Measurements from ENCODE around the gene NUP62. TPM values are rescaled to one million over a fixed set of nuclear protein-coding genes. Genes with fewer than 3 reads are reported as not detected.
"Not testable (repeated sequence)": the region's sequence is repeated elsewhere in the genome, so short reads cannot be mapped to it uniquely, and the experiment has no call there.

The NUP62 gene
- total and polyA plus RNA-seq, 4 donors = 14.2 to 19.8 (median 18.1) TPM

- TF ChIP-seq YY1 (IDR thresholded peaks at IDR 0.05) = no peak
- no peak for TF ChIP-seq HNF4A (conservative IDR thresholded peaks at IDR 0.05)
- TF ChIP-seq EGR1 (IDR thresholded peaks at IDR 0.05; ENCODE audit: low read depth in 2 of 2) = no peak
- no peak for TF ChIP-seq SP1 (IDR thresholded peaks at IDR 0.05)
- TF ChIP-seq TAF1 (conservative IDR thresholded peaks at IDR 0.05) = no peak
These were observed 20.7 kb upstream of the NUP62 start (continued) for GRCh38 chr19:49949742-49950589.

- H3K4me1 ChIP-seq (ENCODE audit: control insufficient read depth in 4 of 4, insufficient read depth in 4 of 4, low read length in 3 of 4) = peaks cover 0 to 4% (median 0%) of the 10 kb centered on the region in 4 donors
- no peak overlapping the region for H3K4me3 ChIP-seq (ENCODE audit: low read depth in 1 of 3, low read length in 3 of 3)
- no peaks in the 10 kb centered on the region for H3K9me3 ChIP-seq (ENCODE audit: control insufficient read depth in 4 of 4, low read length in 3 of 4)
- H3K27me3 ChIP-seq (ENCODE audit: control insufficient read depth in 4 of 4, insufficient read depth in 4 of 4, low read length in 3 of 4) = no peaks in the 10 kb centered on the region
- no peaks in the 10 kb centered on the region for H3K36me3 ChIP-seq (ENCODE audit: control insufficient read depth in 4 of 4, insufficient read depth in 3 of 4, low read depth in 1 of 4, low read length in 3 of 4)
- DNase-seq (ENCODE audit: low spot score) = no peak
- TF ChIP-seq ATF3 (IDR thresholded peaks at IDR 0.05) (no peak), HNF4A (conservative IDR thresholded peaks at IDR 0.05) (no peak), JUND (IDR thresholded peaks at IDR 0.05) (no peak), GABPA (IDR thresholded peaks at IDR 0.05 in 1 of 2, conservative IDR thresholded peaks at IDR 0.05 in 1 of 2) (no peak), FOXA1 (IDR thresholded peaks at IDR 0.05) (no peak), REST (IDR thresholded peaks at IDR 0.05) (no peak), ZBTB33 (IDR thresholded peaks at IDR 0.05) (no peak), YY1 (IDR thresholded peaks at IDR 0.05) (no peak), TAF1 (conservative IDR thresholded peaks at IDR 0.05) (no peak), FOXA2 (IDR thresholded peaks at IDR 0.05) (no peak), EGR1 (IDR thresholded peaks at IDR 0.05; ENCODE audit: low read depth in 2 of 2) (no peak), RAD21 (IDR thresholded peaks at IDR 0.05) (no peak), SP1 (IDR thresholded peaks at IDR 0.05) (no peak), MAX (IDR thresholded peaks at IDR 0.05) (no peak), RXRA (IDR thresholded peaks at IDR 0.05) (no peak), CTCF (IDR thresholded peaks at IDR 0.05; ENCODE audit: low read depth, low read length, missing input control) (no peak), HNF4G (IDR thresholded peaks at IDR 0.05) (no peak)
- H3K9ac ChIP-seq (ENCODE audit: low read depth in 1 of 2, low read length in 2 of 2) = no peak overlapping the region
- H3K27ac ChIP-seq (ENCODE audit: low read depth in 1 of 2, low read length in 2 of 2) = no peak overlapping the region
- WGBS = 91% methylated on average over 8 of the region's 8 CpGs
These were observed 17.1 kb upstream of the NUP62 start for GRCh38 chr19:49946415-49946814.

- H3K4me3 ChIP-seq (ENCODE audit: low read depth in 1 of 3, low read length in 3 of 3); DNase-seq (ENCODE audit: low spot score): not testable (repeated sequence)
These were observed 15.3 kb upstream of the NUP62 start for GRCh38 chr19:49944567-49944966.

More at GRCh38 chr19:49944567-49944966, 15.3 kb upstream of the NUP62 start:
- not testable (repeated sequence) for H3K4me1 ChIP-seq (ENCODE audit: control insufficient read depth in 4 of 4, insufficient read depth in 4 of 4, low read length in 3 of 4); H3K36me3 ChIP-seq (ENCODE audit: control insufficient read depth in 4 of 4, insufficient read depth in 3 of 4, low read depth in 1 of 4, low read length in 3 of 4); H3K9ac ChIP-seq (ENCODE audit: low read depth in 1 of 2, low read length in 2 of 2); H3K27ac ChIP-seq (ENCODE audit: low read depth in 1 of 2, low read length in 2 of 2); H3K27me3 ChIP-seq (ENCODE audit: control insufficient read depth in 4 of 4, insufficient read depth in 4 of 4, low read length in 3 of 4); H3K9me3 ChIP-seq (ENCODE audit: control insufficient read depth in 4 of 4, low read length in 3 of 4)
- 77% methylated on average over 5 of the region's 5 CpGs for WGBS
